ENCODE data around the gene PNLIP.

Gene PNLIP

GRCh38 chr10:116567335-116567734, 21.6 kb downstream of the PNLIP start:
- no peak for TF ChIP-seq ZFX (IDR thresholded peaks at IDR 0.05)
- no peak for TF ChIP-seq CTCF (conservative IDR thresholded peaks at IDR 0.05)
- no peak overlapping the region for H3K27ac ChIP-seq

- H3K27ac ChIP-seq = no peak overlapping the region
- no peak for TF ChIP-seq CTCF (conservative IDR thresholded peaks at IDR 0.05)
- TF ChIP-seq ZFX (IDR thresholded peaks at IDR 0.05) = no peak
These were observed 29.1 kb downstream of the PNLIP start for GRCh38 chr10:116574797-116575196.

- TF ChIP-seq CTCF (conservative IDR thresholded peaks at IDR 0.05) (no peak), ZFX (IDR thresholded peaks at IDR 0.05) (no peak)
These were observed 42.3 kb downstream of the PNLIP start for GRCh38 chr10:116587878-116588591.

GRCh38 chr10:116588995-116589394, 43.3 kb downstream of the PNLIP start:
- no peak for TF ChIP-seq CTCF (conservative IDR thresholded peaks at IDR 0.05)
- no peak overlapping the region for H3K27ac ChIP-seq

More at GRCh38 chr10:116587878-116588591, 42.3 kb downstream of the PNLIP start:
- H3K27ac ChIP-seq = no peak overlapping the region

- no peak overlapping the region for H3K27ac ChIP-seq
These were observed 44.2 kb downstream of the PNLIP start for GRCh38 chr10:116589926-116590325.

GRCh38 chr10:116590590-116591444, 45.1 kb downstream of the PNLIP start, which contains the start of gene PNLIPRP1:
PNLIPRP1 (plus strand) TSS chr10:116590959; CDS start chr10:116591130, 171 bp downstream.
- no peak within 1 kb of the TSS for H3K27ac ChIP-seq
- no peak for TF ChIP-seq CTCF (conservative IDR thresholded peaks at IDR 0.05)
- TF ChIP-seq ZFX (IDR thresholded peaks at IDR 0.05) = no peak

More at GRCh38 chr10:116589926-116590325, 44.2 kb downstream of the PNLIP start:
- no peak for TF ChIP-seq ZFX (IDR thresholded peaks at IDR 0.05)
- TF ChIP-seq CTCF (conservative IDR thresholded peaks at IDR 0.05) = no peak

All from C4-2B (cell line).